Measurements from ENCODE around the gene KIAA0930.
"Not testable (repeated sequence)": the region's sequence is repeated elsewhere in the genome, so short reads cannot be mapped to it uniquely, and the experiment has no call there.

Gene KIAA0930

GRCh38 chr22:45195616-45196015, 45.1 kb downstream of the KIAA0930 start:
- in situ Hi-C loops (cut with HindIII; ENCODE audit: low pct_ligation_motif_present, low pct_unique_long_range_greater_than_20kb, low sequenced_read_pairs) = no loop called here
- no peak for DNase-seq

- in situ Hi-C loops (cut with HindIII; ENCODE audit: low pct_ligation_motif_present, low pct_unique_long_range_greater_than_20kb, low sequenced_read_pairs) = no loop called here
- DNase-seq = no peak
Measured at GRCh38 chr22:45194686-45195085, 46.0 kb downstream of the KIAA0930 start.

- in situ Hi-C loops (cut with HindIII; ENCODE audit: low pct_ligation_motif_present, low pct_unique_long_range_greater_than_20kb, low sequenced_read_pairs) = no loop called here
- DNase-seq = no peak
Measured at GRCh38 chr22:45192701-45193187, 48.0 kb downstream of the KIAA0930 start.

GRCh38 chr22:45191746-45192145, 48.9 kb downstream of the KIAA0930 start:
- DNase-seq; in situ Hi-C loops (cut with HindIII; ENCODE audit: low pct_ligation_motif_present, low pct_unique_long_range_greater_than_20kb, low sequenced_read_pairs): not testable (repeated sequence)

GRCh38 chr22:45190202-45190872, 50.4 kb downstream of the KIAA0930 start:
- DNase-seq = no peak
- in situ Hi-C loops (cut with HindIII; ENCODE audit: low pct_ligation_motif_present, low pct_unique_long_range_greater_than_20kb, low sequenced_read_pairs) = no loop called here

GRCh38 chr22:45188779-45189178, 51.9 kb downstream of the KIAA0930 start:
- in situ Hi-C loops (cut with HindIII; ENCODE audit: low pct_ligation_motif_present, low pct_unique_long_range_greater_than_20kb, low sequenced_read_pairs) = no loop called here
- no peak for DNase-seq

- in situ Hi-C loops (cut with HindIII; ENCODE audit: low pct_ligation_motif_present, low pct_unique_long_range_greater_than_20kb, low sequenced_read_pairs) = no loop called here
- no peak for DNase-seq
Measured at GRCh38 chr22:45187891-45188290, 52.8 kb downstream of the KIAA0930 start.

GRCh38 chr22:45185718-45186514, 54.8 kb downstream of the KIAA0930 start:
- in situ Hi-C loops (cut with HindIII; ENCODE audit: low pct_ligation_motif_present, low pct_unique_long_range_greater_than_20kb, low sequenced_read_pairs) = no loop called here
- DNase-seq = no peak

- in situ Hi-C loops (cut with HindIII; ENCODE audit: low pct_ligation_motif_present, low pct_unique_long_range_greater_than_20kb, low sequenced_read_pairs) = no loop called here
- DNase-seq = no peak
Measured at GRCh38 chr22:45183974-45184373, 56.7 kb downstream of the KIAA0930 start.

- in situ Hi-C loops (cut with HindIII; ENCODE audit: low pct_ligation_motif_present, low pct_unique_long_range_greater_than_20kb, low sequenced_read_pairs) = no loop called here
- DNase-seq = no peak
Measured at GRCh38 chr22:45181766-45182165, 58.9 kb downstream of the KIAA0930 start.

GRCh38 chr22:45181240-45181639, 59.5 kb downstream of the KIAA0930 start:
- in situ Hi-C loops (cut with HindIII; ENCODE audit: low pct_ligation_motif_present, low pct_unique_long_range_greater_than_20kb, low sequenced_read_pairs) = no loop called here
- no peak for DNase-seq

- in situ Hi-C loops (cut with HindIII; ENCODE audit: low pct_ligation_motif_present, low pct_unique_long_range_greater_than_20kb, low sequenced_read_pairs) = no loop called here
- DNase-seq = no peak
Measured at GRCh38 chr22:45180146-45180679, 60.5 kb downstream of the KIAA0930 start.

- DNase-seq = no peak
- in situ Hi-C loops (cut with HindIII; ENCODE audit: low pct_ligation_motif_present, low pct_unique_long_range_greater_than_20kb, low sequenced_read_pairs) = no loop called here
Measured at GRCh38 chr22:45179276-45180049, 61.2 kb downstream of the KIAA0930 start.

- DNase-seq = no peak
- in situ Hi-C loops (cut with HindIII; ENCODE audit: low pct_ligation_motif_present, low pct_unique_long_range_greater_than_20kb, low sequenced_read_pairs) = no loop called here
Measured at GRCh38 chr22:45172881-45173585, 67.7 kb downstream of the KIAA0930 start.

GRCh38 chr22:45171830-45172229, 68.9 kb downstream of the KIAA0930 start:
- in situ Hi-C loops (cut with HindIII; ENCODE audit: low pct_ligation_motif_present, low pct_unique_long_range_greater_than_20kb, low sequenced_read_pairs) = no loop called here
- no peak for DNase-seq

- DNase-seq = no peak
- in situ Hi-C loops (cut with HindIII; ENCODE audit: low pct_ligation_motif_present, low pct_unique_long_range_greater_than_20kb, low sequenced_read_pairs) = no loop called here
Measured at GRCh38 chr22:45169591-45170466, 70.9 kb downstream of the KIAA0930 start.

- DNase-seq = no peak
- in situ Hi-C loops (cut with HindIII; ENCODE audit: low pct_ligation_motif_present, low pct_unique_long_range_greater_than_20kb, low sequenced_read_pairs) = no loop called here
Measured at GRCh38 chr22:45166932-45167331, 73.8 kb downstream of the KIAA0930 start.

Data from ACHN (cell line).